Heart right ventricle (tissue), 16 donors: Measurements from ENCODE around the gene AVPR2. TPM values are rescaled to one million over a fixed set of nuclear protein-coding genes. Genes with fewer than 3 reads are reported as not detected.

ENCODE experiments used
- ATAC-seq, 8 donors: fragments of 200-7000 bp; cut with Tn5 transposase; one replicate each; pipeline ENCODE4 v1.9.1; 2020; ENCODE audit warnings: mild to moderate bottlenecking in 8 of 8, moderate library complexity in 8 of 8, moderate number of reproducible peaks in 1 of 8
- DNase-seq, 2 donors: peaks; one replicate each; pipeline ENCODE4 v3.0.0-alpha.2; 2020
- H3K27ac ChIP-seq, 10 donors: fragments of 200-600 bp; sonication (generic) in 2 of 10; one replicate each; pipeline versions ENCODE4 v1.5.0 to v1.8.0; 2020 to 2022; ENCODE audit warnings: mild to moderate bottlenecking in 3 of 10
- H3K27me3 ChIP-seq, 7 donors: fragments of 200-600 bp; one replicate each; pipeline ENCODE4 v1.8.0; 2021 to 2022; ENCODE audit warnings: mild to moderate bottlenecking in 2 of 7
- H3K36me3 ChIP-seq, 9 donors: fragments of 200-600 bp; sonication (generic) in 1 of 9; one replicate each; pipeline versions ENCODE4 v1.5.0 to v1.8.0; 2020 to 2022; ENCODE audit warnings: mild to moderate bottlenecking in 2 of 9
- H3K4me1 ChIP-seq, 9 donors: fragments of 200-600 bp; sonication (generic) in 1 of 9; one replicate each; pipeline versions ENCODE4 v1.5.0 to v1.8.0; 2020 to 2022; ENCODE audit warnings: mild to moderate bottlenecking in 4 of 9
- H3K4me3 ChIP-seq, 10 donors: fragments of 200-600 bp; sonication (generic) in 2 of 10; one replicate each; pipeline versions ENCODE4 v1.5.0 to v1.8.0; 2020 to 2022; ENCODE audit warnings: mild to moderate bottlenecking in 7 of 10, moderate library complexity in 2 of 10
- H3K9me3 ChIP-seq, 11 donors: fragments of 200-600 bp in 10 of 11; sonication (generic) in 2 of 11; one replicate each; pipeline versions ENCODE4 v1.5.0 to v1.8.0; 2013 to 2022; ENCODE audit warnings: mild to moderate bottlenecking in 2 of 11, control low read depth in 1 of 11, moderate library complexity in 1 of 11
- WGBS, 2 donors: extraction: QIAGEN DNeasy Blood & Tissue Kit; methylation state at CpG; one replicate each; pipeline ENCODE4 v1.1.7; 2013; ENCODE audit warnings: inconsistent platforms in 1 of 2; 5-methylcytosine and 5-hydroxymethylcytosine counted together
- intact Hi-C, 10 donors: fragments of 100-400 bp; cut with DNase I; formaldehyde crosslinking; loops; one replicate each; pipeline versions ENCODE4 v1.11.1 to v1.14.2; 2022
- polyA plus RNA-seq, 2 donors: library from polyadenylated mRNA; stranded (reverse); fragments of 200-250 nt; gene quantifications; one replicate each; pipeline ENCODE4 v1.2.3, GENCODE V29; 2013
- total RNA-seq, 10 donors: library from RNA; stranded (reverse); fragmentation: NEBNext Ultra II Directional in 3 of 10; extraction: Animal tissue kit (Norgen Biotek cat#: 25700) in 3 of 10; gene quantifications; one replicate each; pipeline versions ENCODE4 v1.2.1 to v1.2.4, GENCODE V29; 2021 to 2023
- TF ChIP-seq, protein P1 (sequence below), 9 donors: fragments of 200-600 bp; sonication (generic) in 2 of 9; IDR thresholded peaks; one replicate each; pipeline versions ENCODE4 v1.5.0 to v1.8.0; 2021 to 2022; ENCODE audit warnings: antibody characterized with exemption in 9 of 9, mild to moderate bottlenecking in 5 of 9, moderate library complexity in 1 of 9
- donor health status: Arrhythmogenic right ventricular cardiomyopathy.
- donor health status: ischemic (EF 13 %, LVEDD 7.1; RV severe dilation, severe dysfunction).
- donor health status: healthy with polysubstance abuse.
- donor health status: DM: no; HTN: yes; CAD: no.
- donor health status: DM: no; HTN: no; CAD: no.
- donor health status: ischemic (EF 25% LVEDD 6.9; RV normal size, moderate dysfunction).
- donor health status: ischemic (EF 25% LVEDD 5.7; RV mildly dilated, moderate dysfunction).
- donor health status: healthy.
- donor health status: DM: yes; HTN: yes; CAD: no.
- donor health status: Ischemic cardiomyopathy.
- donor health status: ischemic (EF 35%, LVEDD 5.7; RV mildly dilated, moderate dysfunction).
- donor health status: nonischemic (EF 11% LVEDD 7.7; RV severe dilation, severe dysfunction).
- donor health status: DM: yes; HTN: yes; CAD: no.
- donor health status: PGD.
- donor health status: ischemic (EF 29% LVEDD 5.4; RV normal size, mild dysfunction).
- donor health status: nonischemic (EF 23%, LVEDD 6.1; RV moderate dilation, normal function).

Gene AVPR2
- total and polyA plus RNA-seq, 12 donors = 1.4 to 8.9 (median 2.4) TPM

DNA sequence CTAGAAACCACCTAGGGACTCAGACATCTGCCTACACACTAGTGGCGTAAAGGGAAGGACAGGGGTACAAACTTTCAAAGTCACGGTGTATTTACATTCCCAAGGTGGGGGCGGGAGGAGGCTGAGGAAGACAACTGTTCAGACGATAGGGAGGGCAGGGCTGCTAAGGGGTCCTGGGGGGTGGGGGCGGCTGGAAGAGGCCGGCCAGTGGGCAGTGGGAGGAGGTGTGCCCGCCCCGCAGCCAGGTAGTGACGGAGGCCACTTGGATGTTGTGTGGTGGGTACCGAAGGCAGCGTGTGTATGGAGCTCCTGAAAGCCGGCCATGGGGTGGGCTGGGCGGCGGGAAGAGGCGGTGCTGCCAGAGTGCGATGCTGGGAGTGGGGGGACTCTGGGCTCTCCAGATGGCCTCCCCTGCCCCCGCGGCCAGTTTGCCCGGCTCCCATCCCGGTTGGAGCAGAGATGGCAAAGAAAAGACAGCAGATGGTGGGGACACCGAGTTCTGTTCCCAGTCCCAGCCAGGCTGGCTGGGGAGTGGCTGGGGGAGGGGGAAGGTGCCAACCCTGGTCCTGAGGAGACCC lies 42.7 kb upstream of the AVPR2 start:
- Histone ChIP-seq H3K36me3 (no peaks in the 10 kb centered on the region), H3K27ac (no peak overlapping the region), H3K9me3 (no peaks in the 10 kb centered on the region), H3K27me3 (peaks cover 0 to 60% (median 0%) of the 10 kb centered on the region in 7 donors), H3K4me1 (no peaks in the 10 kb centered on the region), H3K4me3 (no peak overlapping the region)
- ATAC-seq (no peak), DNase-seq (no peak)
- 68 to 82% methylated on average over 18 to 21 of the region's 21 CpGs for whole genome bisulfite sequencing, 2 donors
- TF ChIP-seq, protein P1, sequence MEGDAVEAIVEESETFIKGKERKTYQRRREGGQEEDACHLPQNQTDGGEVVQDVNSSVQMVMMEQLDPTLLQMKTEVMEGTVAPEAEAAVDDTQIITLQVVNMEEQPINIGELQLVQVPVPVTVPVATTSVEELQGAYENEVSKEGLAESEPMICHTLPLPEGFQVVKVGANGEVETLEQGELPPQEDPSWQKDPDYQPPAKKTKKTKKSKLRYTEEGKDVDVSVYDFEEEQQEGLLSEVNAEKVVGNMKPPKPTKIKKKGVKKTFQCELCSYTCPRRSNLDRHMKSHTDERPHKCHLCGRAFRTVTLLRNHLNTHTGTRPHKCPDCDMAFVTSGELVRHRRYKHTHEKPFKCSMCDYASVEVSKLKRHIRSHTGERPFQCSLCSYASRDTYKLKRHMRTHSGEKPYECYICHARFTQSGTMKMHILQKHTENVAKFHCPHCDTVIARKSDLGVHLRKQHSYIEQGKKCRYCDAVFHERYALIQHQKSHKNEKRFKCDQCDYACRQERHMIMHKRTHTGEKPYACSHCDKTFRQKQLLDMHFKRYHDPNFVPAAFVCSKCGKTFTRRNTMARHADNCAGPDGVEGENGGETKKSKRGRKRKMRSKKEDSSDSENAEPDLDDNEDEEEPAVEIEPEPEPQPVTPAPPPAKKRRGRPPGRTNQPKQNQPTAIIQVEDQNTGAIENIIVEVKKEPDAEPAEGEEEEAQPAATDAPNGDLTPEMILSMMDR (IDR thresholded peaks at IDR 0.05) = no peak
- intact Hi-C loops = no loop called here

DNA sequence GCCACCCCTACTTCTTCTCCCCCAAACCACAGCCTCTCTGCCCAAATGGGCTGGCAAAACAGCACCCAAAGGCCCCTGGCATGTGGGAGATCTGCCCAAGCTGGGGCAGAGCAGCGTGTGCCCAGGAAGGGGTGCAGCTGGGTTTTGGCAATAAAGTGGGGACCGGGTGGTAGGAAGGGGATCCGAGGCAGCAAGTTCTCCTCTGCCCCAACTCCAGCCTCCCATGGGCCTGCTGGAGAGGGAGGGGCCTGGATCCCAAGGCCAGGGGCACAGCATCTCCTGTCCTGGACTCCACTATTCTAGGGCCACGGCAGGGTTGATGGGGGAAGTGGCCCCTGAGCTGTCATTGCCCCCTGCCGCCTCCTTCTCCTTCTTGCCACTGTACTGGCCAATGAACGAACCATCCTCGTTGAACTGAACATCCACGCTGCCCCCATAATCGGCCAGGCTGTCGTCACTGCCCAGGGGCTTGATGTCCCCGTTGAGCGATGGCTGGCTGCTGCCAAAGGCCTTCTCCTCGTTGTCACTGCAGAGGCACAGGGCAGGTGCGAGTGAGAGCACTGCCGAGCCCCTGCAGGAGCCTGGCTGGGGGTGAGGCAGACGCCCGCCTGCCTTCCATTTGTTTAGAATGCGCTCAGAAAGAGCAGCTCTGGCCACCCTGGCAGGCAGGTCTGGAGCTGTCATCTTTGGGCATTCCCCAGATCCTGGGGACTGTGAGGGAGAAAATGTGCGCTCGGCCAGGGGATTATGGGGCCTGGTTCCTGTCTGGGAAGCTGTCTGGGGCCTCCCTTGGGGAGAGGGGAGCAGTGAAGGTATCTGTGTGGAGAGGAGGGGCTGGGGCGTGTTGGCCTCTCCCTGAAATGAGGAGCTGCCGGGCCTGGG lies 41.9 kb upstream of the AVPR2 start:
- H3K4me3 ChIP-seq = no peak overlapping the region
- TF ChIP-seq, protein P1 (IDR thresholded peaks at IDR 0.05) = no peak
- H3K27me3 ChIP-seq = peaks cover 0 to 58% (median 0%) of the 10 kb centered on the region in 7 donors
- DNase-seq = no peak
- no peaks in the 10 kb centered on the region for H3K9me3 ChIP-seq
- no peaks in the 10 kb centered on the region for H3K36me3 ChIP-seq
- H3K4me1 ChIP-seq = no peaks in the 10 kb centered on the region
- 35 to 53% methylated on average over 21 to 22 of the region's 22 CpGs for WGBS, 2 donors
- H3K27ac ChIP-seq = no peak overlapping the region
- intact Hi-C loops = no loop called here
- ATAC-seq = no peak

DNA sequence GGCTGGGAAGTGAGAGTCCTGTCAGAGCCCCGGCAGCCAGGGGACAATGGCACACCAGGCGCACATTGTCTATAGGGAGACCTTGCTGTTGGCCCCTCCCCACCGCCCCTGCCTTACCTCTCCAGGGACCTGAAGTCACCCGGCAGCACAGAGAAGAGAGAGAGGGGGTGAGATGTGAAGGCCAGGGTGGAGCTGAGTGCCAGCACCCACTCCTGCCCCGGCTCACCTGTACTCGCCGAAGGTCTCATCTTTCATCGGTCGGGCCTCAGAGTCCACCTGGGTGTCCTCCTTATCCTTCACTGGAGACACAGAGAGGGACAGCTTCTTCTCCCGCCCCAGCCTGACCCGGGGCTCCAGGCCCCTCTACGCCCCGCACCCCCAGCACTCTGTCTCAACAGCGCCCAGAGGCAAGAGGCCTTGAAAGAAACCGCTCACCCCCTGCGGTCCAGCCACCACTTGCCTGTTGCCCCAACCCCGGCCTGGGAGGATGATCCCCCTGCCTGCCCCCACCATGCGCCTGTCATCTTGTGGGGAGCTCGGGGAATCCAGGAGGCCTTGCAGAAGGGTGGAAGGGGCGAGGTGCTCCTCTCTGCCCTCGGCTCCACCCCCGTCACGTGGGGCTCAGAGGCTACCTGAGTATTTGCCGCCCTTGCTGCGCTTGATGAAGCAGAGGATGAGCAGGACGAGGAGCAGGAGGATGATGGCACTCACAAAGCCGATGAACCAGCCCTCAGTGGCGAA lies 41.1 kb upstream of the AVPR2 start:
- Histone ChIP-seq H3K36me3 (no peaks in the 10 kb centered on the region), H3K9me3 (no peaks in the 10 kb centered on the region), H3K4me1 (no peaks in the 10 kb centered on the region), H3K27ac (no peak overlapping the region), H3K27me3 (peaks cover 0 to 49% (median 0%) of the 10 kb centered on the region in 7 donors), H3K4me3 (no peak overlapping the region)
- intact Hi-C loops = no loop called here
- no peak for DNase-seq
- TF ChIP-seq, protein P1 (IDR thresholded peaks at IDR 0.05) = no peak
- ATAC-seq = no peak
- 70 to 74% methylated on average over 17 to 28 of the region's 28 CpGs for WGBS, 2 donors

DNA sequence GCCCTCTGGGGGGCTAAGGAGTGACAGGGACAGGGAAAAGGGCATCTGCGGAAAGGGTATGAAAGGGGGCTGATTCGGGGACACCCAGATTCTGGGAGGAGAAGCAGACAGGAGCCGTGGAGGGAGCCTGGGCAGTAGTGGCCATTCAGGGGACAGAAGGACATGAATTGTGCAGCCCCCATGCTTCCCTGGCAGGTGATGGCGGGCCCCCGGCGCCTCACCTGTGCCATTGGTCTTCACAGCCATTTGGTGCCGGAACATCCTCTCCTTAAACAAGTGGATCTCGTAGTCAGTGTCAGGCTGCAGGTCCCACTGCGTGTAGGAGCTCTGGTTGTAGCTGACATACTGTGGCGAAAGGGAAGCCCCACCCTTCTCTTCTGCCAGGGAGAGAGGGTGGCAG lies 40.4 kb upstream of the AVPR2 start:
- no peak for ATAC-seq
- H3K4me1 ChIP-seq = no peaks in the 10 kb centered on the region

More for the DNA sequence above, 40.4 kb upstream of the AVPR2 start:
- 87 to 90% methylated on average over 10 of the region's 10 CpGs for WGBS, 2 donors
- DNase-seq = no peak
- H3K27ac ChIP-seq = no peak overlapping the region
- no peaks in the 10 kb centered on the region for H3K9me3 ChIP-seq
- H3K36me3 ChIP-seq = no peaks in the 10 kb centered on the region
- TF ChIP-seq, protein P1 (IDR thresholded peaks at IDR 0.05) = no peak
- peaks cover 0 to 43% (median 0%) of the 10 kb centered on the region in 7 donors for H3K27me3 ChIP-seq
- H3K4me3 ChIP-seq = no peak overlapping the region
- intact Hi-C loops = no loop called here
